ENCODE data around the gene OSBPL7.
A peak's percentile ranks its signal among the peaks of the same experiment; 100 is the strongest.

OSBPL7 gene

DNA sequence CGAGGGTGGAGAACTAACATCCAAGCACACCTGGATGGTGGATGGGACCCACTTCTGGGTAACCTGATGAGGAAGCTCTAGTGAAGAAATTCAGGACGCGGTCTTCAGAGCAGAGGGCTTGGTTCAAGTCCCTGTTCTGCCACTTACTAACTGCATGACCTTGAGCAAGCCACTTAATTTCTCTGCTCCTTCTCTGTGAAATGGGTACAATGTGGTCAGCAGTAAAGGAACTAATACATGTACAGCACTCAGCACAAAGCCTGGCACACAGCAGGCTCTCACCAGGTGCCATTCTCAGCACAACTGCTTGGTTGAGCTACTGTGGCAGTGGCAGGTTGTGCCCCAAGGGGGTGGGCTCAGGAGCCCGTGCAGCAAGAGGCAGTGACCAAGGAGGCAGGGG, 1.9 kb upstream of the OSBPL7 start:
- DNase-seq (ENCODE audit: low spot score): no peak

DNA sequence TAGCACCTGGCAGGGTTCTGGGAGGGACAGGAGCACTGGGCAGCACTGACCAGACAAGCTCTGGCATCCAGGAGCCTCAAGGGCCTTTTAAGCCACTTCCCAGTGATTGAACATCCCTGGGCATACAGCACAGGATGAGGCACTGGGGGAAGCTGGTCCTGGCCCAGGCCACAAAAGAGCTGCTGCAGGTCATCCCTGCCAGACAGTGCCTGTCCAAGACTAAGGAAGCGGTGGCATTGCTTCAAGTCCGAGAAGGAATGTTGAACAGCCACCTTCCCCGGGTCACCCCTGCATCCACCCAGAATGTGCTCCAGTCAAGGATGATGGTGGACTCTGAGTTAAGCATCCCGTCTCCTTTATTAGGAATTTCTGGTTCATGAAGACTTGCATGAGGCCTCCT, 1.2 kb upstream of the OSBPL7 start:
- no peak for DNase-seq (ENCODE audit: low spot score)

DNA sequence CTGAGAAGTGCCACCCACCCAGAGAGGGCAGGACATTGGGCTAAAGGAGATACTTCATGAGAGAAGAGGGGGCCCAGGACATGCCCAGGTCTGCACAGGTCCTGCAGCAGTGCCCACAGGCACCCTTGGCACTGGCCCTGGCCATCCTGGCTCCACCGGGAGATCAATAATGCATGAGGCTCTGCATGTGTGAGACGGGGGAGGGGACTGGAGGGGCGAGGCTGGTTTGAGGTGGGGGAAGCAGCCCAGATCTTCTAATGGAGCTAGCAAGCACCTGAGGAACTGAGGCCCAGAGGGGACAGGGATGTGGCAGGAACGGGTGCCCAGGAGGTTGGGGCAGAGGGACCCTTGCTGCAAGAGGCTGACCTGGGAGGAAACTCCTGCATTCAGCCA, 567 bp downstream of the OSBPL7 start:
- DNase-seq (ENCODE audit: low spot score): no peak

DNA sequence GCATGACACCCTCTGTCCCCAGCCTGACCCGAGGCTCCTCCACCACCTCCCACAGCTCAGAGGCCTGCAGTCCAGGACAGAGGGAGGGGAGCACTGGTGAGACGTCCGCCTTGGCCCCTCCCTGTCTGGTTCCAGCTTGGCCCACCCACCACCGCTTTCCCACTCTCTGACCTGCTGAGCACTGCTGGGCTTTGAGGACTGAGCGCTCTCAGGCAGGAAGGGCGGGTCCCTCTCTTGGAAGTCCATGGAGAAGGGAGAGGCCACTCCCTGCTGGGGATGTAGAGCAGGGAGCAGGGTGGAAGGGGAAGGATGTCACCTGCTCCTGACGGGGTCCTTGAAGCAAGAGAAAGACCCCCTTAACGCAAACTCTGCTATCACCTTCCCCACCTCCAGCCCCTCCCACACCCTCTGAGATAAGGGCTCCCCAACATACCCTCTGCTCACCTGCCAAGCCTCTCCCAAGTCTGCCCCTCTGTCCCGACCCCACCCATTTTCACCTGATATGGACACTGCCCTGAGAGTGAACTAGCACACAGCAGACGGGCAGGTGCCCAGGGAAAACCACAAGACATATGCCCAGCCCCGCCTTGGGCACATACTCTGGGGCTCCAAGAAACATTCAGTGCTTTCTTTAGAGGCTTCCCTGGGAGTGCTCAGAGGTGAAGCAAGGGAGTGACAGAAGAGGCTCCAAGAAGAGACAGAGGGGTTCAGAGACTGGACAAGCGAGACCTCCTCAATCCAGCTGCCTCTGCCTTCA, 1.4 kb downstream of the OSBPL7 start:
- DNase-seq (ENCODE audit: low spot score): no peak

DNA sequence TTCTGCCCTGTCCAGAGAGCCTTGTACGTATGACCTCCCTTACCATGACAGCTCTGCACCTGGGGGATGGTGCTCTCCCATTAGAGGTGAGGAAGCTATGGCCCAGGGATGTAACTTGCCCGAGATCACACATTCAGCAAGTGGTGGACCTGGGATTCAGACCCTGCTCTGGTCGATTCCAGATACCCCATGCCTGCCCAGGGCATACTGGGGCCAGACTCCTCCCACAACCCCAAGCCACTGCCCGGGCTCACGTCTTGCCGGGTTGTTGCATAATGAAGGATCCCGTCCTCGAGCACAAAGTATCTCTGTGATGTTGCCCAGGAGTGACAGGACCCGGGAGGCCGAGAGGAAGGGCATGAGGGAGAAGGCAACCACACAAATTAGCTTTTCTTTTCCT, 2.1 kb downstream of the OSBPL7 start:
- no peak for DNase-seq (ENCODE audit: low spot score)

DNA sequence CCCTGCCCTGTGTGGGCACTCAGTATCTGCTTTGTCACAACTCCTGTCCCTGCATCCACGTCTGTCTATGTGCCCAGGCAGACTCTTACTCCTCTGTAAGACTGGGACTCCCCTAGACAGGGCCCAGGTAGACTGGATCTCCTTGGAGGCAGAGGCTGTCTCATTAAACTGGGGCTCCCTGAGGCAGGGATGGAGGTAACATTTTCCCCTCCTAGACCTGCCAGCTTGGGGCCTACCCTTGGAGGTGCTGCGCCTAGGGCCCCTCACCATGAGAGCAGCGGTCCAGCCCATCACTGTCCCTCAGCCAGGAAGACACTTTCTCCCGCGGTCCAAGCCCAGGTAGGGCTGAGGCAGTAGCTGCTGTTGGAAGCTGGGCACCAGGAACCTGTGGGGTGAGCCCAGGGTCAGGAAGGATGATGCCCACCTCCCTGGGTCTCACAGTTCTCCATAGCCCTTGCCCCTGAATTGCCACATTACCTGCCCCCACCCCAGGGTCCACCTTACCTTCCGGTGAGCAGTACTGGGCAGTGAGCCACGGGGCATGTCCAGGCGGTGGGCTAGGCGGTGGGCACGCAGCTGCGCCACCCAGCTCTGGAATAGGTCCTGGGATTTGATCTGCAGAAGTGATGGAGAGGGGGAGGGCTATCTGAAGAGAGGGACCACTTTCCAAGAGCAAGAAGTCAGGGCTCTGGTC, 3.4 kb downstream of the OSBPL7 start:
- DNase-seq (ENCODE audit: low spot score): no peak

DNA sequence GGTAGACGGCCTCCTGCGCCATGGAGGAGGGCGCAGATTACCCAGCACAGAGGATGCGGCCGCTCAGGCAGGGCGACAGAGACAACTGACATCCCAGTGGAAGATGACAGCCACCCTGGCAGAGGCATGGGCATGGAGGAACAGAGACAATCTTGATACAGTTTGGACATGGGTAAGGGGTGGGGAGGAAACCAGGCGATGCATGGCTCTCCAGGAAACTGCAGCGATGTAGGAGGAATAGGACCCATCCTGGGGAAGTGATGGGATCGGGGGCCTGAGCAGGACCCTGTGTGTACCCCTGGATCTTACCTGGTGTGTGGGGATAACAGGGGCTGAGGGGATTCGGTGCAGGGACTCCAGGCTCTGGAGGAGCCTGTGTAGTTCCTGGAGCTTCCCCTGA, 4.6 kb downstream of the OSBPL7 start:
- no peak for DNase-seq (ENCODE audit: low spot score)

DNA sequence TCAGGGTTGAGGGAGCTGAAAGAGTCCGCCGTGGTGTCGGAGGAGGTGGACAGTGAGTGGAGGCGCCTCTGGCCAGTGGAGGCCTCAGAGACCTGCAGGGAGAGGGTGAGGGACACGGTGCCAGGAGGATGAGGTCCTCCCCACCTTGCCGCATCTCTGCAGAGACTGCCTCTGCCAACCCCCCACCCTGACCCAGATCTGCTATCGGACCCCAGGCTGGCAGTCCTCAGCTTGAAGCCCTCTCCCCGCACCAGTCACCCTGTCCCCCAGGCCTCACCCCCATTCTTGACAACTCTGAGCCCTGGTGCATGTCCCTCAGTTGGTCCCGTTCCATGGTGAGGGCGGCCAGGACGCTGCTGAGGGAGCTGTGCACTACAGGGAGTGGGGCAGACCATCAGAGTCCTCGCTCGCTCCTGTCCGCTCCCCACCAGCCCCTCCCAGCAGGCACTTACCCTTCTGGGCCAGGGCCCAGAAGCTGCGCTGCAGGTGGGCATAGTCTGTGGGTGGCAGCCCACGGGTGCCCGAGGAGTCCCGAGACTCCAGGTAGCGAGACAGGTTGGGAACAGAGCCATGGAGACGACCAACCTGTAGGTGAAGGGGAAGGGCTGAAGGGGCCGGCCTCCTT, 5.4 kb downstream of the OSBPL7 start:
- no peak for DNase-seq (ENCODE audit: low spot score)

DNA sequence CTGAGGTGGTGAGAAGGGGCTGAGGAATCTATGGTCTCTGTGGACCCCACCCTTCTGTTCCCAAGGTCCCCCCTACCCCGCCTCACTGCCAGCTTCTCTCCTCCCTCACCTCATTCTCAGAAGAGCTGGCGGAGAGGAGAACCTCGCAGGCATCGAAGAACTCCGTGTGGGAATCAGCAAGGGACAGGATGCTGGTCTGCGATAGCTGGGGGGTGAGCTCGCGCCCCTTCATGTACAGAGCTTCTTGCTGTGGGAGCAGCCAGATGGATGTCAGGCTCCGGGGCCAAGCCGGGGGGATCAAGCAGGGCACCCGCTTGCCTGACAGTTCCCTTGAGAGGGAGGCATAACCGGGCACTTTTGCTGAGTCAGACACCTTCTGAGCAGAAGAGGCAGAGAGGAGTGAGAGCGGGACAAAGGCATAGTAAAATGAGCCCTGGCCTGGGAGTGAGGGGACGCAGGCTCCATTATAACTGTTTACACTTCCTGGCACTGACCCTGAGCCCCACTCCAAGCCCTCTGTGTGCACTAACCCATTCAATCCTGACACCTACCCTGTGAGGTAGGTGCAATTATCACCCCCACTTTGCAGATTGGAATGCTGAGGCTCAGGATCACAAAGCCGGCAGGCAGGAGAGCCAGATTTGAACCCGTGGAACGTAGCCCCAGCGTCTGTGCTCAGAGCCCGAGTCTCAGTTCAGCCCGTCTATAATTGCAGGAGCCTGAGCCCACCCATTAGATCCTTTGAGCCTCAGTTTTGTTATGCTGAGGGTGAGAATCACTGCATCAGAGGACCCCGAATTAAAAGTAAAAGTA, 6.3 kb downstream of the OSBPL7 start:
- no peak for DNase-seq (ENCODE audit: low spot score)

DNA sequence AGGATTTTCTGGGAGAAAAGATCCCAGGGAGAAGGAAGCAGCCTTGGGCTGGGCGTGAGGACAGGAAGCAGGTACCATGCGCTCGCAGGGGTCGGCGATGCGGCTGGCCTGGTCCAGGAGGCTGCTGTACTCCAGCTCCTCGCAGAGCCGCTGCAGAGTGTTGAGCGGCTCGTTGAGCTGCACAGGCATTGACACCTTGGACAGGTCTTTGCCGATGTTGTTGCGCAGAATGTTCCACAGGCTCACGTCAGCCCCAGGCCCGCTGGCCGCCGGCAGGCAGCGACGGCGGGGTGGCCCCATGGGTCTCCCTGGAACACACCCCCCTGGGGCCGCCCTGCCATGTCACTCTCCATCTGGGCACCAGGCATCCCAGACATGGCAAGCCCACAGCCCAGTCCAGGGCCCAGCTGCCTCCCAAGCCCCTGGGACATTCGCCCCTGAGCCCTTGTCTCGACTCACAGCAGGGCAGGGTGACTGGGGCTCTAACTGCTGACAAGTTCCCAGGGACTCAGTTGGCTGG, 8.0 kb downstream of the OSBPL7 start:
- no peak for DNase-seq (ENCODE audit: low spot score)

DNA sequence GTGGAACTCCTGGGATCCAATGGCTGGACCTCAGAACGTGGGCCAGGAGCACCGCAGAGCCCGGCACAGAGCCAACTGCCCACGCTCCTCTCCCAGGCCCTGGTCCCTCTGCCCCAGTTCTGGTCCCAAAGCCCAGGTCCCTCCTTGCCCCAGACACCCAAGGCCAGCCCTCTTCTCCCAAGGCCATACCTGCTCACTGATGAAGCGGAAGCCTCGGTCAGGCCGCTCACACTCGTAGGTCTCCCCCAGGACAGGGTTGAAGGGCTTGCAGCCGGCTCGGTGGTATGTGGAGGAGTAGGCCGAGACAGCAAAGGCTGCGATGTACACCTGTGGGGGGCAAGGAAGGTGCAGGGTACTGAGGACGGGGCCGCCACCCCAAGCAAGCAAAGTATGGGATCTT, 8.5 kb downstream of the OSBPL7 start:
- no peak for DNase-seq (ENCODE audit: low spot score)

DNA sequence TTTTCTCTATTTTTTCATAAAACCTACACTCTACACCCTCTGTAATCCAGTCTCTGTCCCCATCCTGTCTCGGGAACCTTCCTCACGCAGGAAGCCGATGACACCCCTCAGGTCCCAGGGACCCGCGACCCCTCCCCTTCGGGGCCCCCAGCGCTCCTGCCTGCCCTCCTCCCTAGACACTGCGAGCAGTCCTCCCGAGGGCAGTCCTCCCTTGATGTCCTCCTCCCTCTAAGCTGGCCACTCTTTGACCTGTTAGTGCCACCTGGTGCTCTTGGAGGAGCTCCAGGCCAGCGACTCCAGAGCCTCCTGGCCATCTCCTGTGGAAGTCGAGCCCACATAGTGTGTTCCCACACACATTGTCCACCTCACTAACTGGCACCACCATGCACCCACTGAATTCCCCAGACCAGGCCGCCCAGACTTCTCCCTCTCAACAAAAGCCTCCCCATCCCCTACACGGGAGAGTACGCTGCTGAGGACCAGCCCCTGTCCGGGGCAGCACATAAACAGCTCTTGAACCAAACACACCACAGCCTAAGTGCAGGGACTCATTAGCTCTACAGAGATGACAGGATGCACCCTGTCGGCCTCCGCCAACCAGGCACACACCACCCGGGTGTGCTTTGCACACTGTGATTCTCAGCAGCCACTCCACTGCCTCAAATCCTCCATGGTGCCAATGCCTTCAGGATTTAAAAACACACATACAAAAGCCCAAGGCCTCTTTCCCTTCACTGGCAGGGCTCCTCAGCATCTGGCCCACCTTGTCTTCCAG, 9.3 kb downstream of the OSBPL7 start:
- DNase-seq (ENCODE audit: low spot score): no peak

DNA sequence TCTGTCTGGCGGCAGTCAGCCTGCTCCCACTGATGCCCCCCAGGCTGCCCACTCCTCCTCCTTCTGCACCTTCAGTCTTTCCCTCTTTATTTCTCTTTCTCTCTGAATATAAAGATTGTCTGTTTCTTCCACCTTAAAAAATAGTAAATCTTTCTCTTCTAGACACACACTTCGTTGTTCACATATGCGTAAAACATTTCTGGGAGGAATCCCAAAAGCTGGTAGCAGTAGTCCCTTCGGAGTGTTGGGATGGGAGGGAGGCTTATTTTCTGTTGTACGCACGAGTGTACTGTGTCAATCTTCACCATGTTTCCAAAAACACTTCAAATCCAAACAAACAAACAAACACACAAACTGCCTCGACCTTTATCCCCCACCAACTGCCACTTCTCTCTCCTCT, 9.9 kb downstream of the OSBPL7 start:
- DNase-seq (ENCODE audit: low spot score): no peak

DNA sequence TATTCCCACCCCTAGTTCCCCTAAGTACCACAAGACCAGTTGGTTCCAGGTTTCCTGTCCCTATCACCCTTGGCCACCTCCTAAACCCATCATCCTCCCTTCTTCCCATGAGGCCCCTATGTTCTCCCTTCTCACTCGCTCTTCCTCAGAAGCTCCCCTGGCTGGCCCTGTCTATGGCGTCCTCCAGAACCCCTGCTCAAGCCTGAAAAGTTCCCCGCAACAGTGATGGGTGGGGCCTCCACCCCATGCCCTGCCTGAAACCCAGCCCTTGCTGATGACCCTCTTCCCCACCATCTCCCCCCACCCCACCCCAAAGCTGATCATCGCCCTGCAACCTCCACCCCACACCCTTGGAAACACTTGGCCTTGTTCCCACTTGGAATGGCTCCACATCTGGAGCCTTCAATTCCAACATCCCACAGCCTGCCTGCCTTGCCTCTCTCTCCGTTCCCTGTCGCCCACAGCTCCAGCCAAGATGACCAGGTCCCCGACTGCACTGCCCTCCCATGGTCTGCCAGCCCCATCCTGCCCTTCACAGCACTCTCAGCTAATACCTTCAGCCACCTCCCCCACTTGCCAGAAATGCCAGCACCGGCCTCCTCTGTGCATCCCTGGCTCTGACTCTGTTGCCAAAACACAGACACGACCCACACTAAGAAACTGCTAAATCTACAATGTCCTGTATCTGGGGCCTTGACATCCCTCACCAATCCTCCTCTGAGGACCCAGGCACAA, 10.5 kb downstream of the OSBPL7 start:
- no peak for DNase-seq (ENCODE audit: low spot score)

DNA sequence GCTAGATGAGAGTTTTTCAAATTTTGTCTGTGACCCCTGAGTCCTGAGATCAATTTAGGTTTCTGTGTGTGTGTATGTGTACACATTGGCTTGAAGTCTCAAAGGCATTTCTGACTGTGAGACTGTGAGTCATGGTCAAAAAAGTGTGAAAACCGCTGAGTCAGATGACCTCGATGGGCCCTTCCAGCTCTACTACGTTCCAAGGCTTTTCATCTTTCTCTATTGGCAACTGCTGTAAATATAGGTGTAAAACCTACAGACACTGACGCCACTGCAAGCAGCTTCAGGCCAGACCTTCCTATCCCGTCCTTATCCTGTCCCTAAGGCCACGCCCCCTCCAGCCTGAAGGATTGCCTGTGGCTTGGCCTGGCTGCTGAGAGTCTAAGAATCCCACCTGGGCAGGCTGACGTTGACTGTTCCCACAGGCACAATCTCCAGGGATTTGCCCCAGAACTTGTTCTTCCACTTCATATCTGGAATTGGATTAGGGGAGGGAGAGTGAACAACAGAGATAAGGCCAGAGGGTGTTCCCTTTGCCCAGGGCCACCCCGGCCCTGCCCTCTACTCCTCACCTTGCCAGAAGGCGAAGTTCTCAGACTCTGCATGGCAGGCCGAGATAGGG, 11.3 kb downstream of the OSBPL7 start:
- DNase-seq (ENCODE audit: low spot score): peak; percentile 59

DNA sequence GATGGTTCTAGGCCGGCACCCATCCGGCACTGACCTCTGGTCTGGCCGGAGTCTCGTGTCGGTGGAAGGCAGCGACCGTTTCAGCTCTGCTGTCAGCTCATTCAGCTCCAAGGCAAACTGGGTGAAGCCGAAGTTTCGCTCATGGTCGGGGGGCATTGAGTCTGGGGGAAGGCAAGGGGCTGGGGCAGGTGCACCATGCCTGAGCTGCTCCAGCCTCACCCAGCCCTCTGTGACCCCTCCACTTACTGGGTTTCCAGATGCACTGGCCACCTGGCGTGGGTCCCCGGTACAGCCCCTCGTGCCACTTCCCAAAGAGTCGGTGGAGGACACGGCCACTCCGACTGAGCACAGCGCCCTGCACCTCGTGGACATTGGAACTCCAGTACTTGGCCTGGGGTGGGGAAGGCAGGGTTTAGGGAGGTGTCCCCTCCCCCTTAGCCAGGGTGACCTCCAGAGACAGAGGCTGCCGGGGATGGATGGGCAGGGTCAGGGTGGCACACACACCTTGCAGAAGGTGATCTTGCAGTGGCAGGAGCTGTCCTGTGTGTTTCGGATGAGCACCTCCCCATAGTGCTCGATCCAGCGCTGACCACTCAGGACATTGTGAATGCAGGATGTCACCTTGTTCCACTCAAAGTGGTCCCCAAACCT, 12.6 kb downstream of the OSBPL7 start:
- no peak for DNase-seq (ENCODE audit: low spot score)

DNA sequence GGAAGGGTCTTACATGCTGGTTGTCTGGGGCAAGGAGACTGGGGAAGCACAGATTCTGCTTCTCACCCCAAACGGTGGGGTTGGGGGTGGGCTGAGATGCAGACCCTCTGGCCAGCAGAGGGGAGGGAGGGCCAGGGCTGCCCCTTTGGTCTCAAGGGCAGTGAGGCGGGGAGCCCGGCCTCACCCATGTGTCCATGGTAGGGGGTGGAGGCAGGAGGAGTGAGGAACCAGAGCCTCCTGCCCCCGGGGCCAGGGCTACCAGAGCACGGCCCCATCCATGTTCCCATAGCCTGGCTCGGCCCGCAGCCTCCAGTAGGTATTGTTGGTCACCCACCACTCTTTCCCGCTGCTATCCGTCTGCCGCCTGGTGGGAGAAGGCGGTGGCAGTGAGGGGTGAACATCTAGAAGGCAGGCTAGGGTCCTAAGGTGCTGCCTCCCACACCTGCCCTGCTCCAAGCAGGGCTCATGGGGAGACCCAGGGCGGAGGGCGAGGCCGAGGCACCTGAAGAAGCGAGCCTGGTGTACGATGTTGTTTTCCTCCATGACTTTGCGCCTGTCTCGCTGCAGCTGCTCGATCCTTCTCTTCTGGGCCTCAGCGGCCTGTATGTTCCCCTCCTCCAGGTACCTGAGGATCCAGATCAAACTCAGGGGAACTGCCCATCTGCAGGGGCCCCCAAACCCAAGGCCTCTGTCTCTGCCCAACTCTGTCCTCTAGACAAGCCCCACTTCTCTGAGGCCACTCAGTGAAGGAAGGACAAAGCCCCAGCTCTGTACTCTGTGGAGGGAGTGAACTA, 13.4 kb downstream of the OSBPL7 start:
- DNase-seq (ENCODE audit: low spot score): no peak

DNA sequence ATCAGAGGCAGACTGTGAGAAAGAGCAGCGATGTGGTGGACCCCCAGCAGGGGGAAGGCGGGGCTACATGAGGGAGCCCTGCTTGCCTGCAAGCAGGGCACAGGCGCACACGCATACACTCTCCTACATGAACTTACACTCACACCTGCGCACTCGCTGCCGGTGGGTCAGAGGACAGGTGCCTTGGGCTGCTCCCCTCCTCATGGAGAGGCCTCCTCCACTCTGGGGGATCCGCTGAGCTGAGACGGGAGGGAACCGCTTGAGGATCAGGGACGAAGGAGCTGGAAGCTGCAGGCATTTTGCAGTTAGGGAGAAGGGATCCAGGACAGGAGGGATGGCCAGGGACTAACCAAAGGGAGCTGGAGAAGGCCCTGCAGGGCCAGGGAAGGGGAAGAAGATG, 14.2 kb downstream of the OSBPL7 start:
- no peak for DNase-seq (ENCODE audit: low spot score)

DNA sequence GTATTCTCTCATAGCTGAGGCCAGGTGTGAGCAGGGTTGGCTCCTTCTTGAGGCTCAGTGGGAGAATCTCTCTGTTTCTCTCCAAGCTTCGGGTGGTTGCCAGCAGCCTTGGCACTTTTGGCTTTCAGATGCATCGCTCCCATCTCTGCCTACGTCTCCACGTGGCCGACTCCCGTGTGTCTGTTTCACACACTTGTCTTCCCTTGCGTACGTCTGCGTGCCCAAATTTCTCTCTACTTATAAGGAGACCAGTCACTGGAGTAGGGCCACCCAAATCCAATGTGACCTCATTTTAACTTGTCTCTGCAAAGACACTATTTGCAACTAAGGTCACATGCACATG, 14.7 kb downstream of the OSBPL7 start:
- no peak for DNase-seq (ENCODE audit: low spot score)

All from CD4-positive, alpha-beta T cell treated with Interleukin-15 for 4 hours (primary cell).